Camera-type eye (tissue), 1 donor: Measurements from ENCODE around the gene SLC22A24. TPM values are rescaled to one million over a fixed set of nuclear protein-coding genes. Genes with fewer than 3 reads are reported as not detected.

Experiments
- total RNA-seq: library from RNA; depleted of rRNA; stranded (reverse); fragments of >200 nt; gene quantifications from one replicate; pipeline ENCODE4 v1.2.3, GENCODE V29; 2014

SLC22A24 gene
- total RNA-seq: not detected

GRCh38 chr11:63144121-63144520, at the start of gene SLC22A24:
Gene SLC22A24, minus strand, starts transcription at chr11:63144221. Its CDS starts 442 bp downstream, at chr11:63143779.

Other genes starting within 250 kb of the SLC22A24 start
- gene CHRM1, start 222.9 kb downstream of the SLC22A24 start, total RNA-seq: 0.71 TPM
- gene SLC22A6, start 159.3 kb downstream of the SLC22A24 start, total RNA-seq: 0.88 TPM
- gene SLC22A8, start 128.4 kb downstream of the SLC22A24 start, total RNA-seq: 8.5 TPM
- gene SLC22A25, start 99.4 kb upstream of the SLC22A24 start, total RNA-seq: not detected
- not detected for gene SLC22A9, start 225.6 kb upstream of the SLC22A24 start, total RNA-seq